Duodenal mucosa (tissue), 2 donors: ENCODE measurements around the gene RFPL4A.
"Not testable (repeated sequence)": the region's sequence is repeated elsewhere in the genome, so short reads cannot be mapped to it uniquely, and the experiment has no call there.

ENCODE experiments used
- H3K27ac ChIP-seq: one replicate; pipeline ENCODE4 v1.7.0; 2013; ENCODE audit warnings: low read depth, low read length
- H3K27me3 ChIP-seq, 2 donors: one replicate each; pipeline ENCODE4 v1.7.0; 2013; ENCODE audit warnings: low read length in 2 of 2, control low read depth in 1 of 2; ENCODE audit not compliant: insufficient read depth in 2 of 2, control insufficient read depth in 1 of 2
- H3K36me3 ChIP-seq, 2 donors: one replicate each; pipeline ENCODE4 v1.7.0; 2013; ENCODE audit warnings: low read length in 2 of 2, control low read depth in 1 of 2; ENCODE audit not compliant: insufficient read depth in 2 of 2, control insufficient read depth in 1 of 2
- H3K4me1 ChIP-seq, 2 donors: one replicate each; pipeline ENCODE4 v1.7.0; 2013; ENCODE audit warnings: low read length in 2 of 2, control low read depth in 1 of 2; ENCODE audit not compliant: insufficient read depth in 2 of 2, control insufficient read depth in 1 of 2
- H3K4me3 ChIP-seq, 2 donors: one replicate each; pipeline ENCODE4 v1.7.0; 2013; ENCODE audit warnings: low read length in 2 of 2, low read depth in 1 of 2
- H3K9ac ChIP-seq, 2 donors: one replicate each; pipeline ENCODE4 v1.7.0; 2013; ENCODE audit warnings: low read length in 2 of 2, low read depth in 1 of 2
- H3K9me3 ChIP-seq, 2 donors: one replicate each; pipeline ENCODE4 v1.7.0; 2013; ENCODE audit warnings: low read length in 2 of 2, control low read depth in 1 of 2; ENCODE audit not compliant: control insufficient read depth in 1 of 2

RFPL4A gene

DNA sequence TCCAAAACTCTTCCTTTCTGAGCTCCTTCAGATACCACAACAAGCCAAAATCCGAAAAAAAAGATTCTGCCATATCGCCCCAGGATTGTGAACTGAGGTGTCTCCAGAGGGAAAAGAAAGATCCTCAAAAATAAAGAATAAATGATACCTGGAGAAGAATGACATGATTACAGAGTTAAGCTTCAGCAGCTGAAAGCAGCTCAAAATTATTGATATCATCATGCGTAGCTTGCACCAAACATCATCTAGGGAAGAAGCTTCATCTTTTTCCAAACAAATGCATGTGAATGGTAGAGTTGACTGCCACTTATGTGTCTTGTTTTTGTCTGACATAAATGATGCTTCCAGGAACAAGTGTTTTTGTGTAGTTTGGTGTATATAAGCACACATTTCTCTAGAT, 20.6 kb upstream of the RFPL4A start, which contains the start of gene NLRP9:
Gene NLRP9, minus strand, starts transcription at position 101 of the 400 bp plus-strand sequence. Its CDS starts 28 bp downstream, at position 73.
- no peaks in the 10 kb centered on the region for H3K36me3 ChIP-seq
- H3K9me3 ChIP-seq, result no peaks in the 10 kb centered on the region
- no peaks in the 10 kb centered on the region for H3K4me1 ChIP-seq
- no peak within 1 kb of the TSS for H3K4me3 ChIP-seq
- no peak within 1 kb of the TSS for H3K27ac ChIP-seq
- H3K27me3 ChIP-seq, result no peaks in the 10 kb centered on the region
- H3K9ac ChIP-seq, result no peak within 1 kb of the TSS

DNA sequence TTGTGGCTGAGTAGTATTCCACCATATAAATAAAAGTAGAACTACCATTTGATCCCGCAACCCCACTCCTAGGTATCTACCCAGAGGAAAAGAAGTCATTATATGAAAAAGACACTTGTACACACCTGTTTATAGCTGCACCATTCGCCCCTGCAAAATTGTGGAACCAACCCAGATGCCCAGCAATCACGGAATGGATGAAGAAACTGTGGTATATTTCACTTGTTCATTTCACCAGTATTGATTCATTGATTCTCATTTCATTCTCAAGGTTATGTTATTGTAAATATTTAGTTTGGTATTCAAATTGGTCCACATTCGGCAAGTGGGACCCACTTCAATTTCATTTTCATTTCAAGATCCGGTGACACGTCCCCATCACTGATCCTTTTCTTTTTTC, 8.2 kb upstream of the RFPL4A start:
- Histone ChIP-seq H3K4me1 (peaks cover 0 to 6% of the 10 kb centered on the region in 2 donors), H3K27me3 (no peaks in the 10 kb centered on the region), H3K27ac (no peak overlapping the region), H3K9ac (no peak overlapping the region), H3K4me3 (no peak overlapping the region), H3K9me3 (no peaks in the 10 kb centered on the region), H3K36me3 (no peaks in the 10 kb centered on the region)

DNA sequence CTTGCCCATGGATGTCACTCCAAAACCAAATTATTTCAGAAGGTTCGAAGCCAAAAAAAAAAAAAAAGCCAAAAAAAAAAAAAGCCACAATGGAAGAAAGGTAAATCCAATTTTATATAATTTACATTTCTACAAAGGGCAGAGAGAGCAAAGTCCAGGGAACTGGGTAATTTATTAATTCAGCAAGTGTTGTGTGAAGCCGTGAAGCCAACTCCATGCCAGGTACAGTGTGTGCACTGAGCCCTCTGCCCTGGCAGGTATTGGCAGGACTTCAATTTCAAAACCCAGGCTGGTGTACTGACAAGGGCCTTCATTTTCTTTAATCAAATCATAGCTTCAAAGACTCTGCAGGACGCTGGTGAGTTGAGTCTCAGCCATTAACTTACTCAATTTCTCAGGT, 5.5 kb upstream of the RFPL4A start:
- Histone ChIP-seq H3K9ac (no peak overlapping the region), H3K4me3 (no peak overlapping the region), H3K36me3 (no peaks in the 10 kb centered on the region), H3K27ac (no peak overlapping the region), H3K27me3 (no peaks in the 10 kb centered on the region), H3K9me3 (no peaks in the 10 kb centered on the region), H3K4me1 (peaks cover 0 to 6% of the 10 kb centered on the region in 2 donors)

DNA sequence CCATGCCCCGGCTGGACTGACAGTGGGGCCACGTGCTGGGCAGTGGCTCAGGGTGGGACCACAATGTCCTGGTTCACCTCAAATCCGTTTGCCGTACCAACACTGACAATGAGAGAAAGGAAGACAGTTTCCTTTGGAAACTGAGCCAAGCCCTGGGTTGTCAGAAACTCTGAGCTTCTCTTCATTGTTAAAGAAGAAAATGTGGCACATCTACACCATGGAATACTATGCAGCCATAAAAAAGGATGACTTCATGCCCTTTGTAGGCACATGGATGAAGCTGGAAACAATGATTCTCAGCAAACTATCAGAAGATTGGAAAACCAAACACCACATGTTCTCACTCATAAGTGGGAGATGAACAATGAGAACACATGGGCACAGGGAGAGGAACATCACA, 2.1 kb upstream of the RFPL4A start:
- not testable (repeated sequence) for H3K4me1 ChIP-seq, H3K27ac ChIP-seq, H3K27me3 ChIP-seq, H3K4me3 ChIP-seq, H3K9ac ChIP-seq, H3K36me3 ChIP-seq, H3K9me3 ChIP-seq

DNA sequence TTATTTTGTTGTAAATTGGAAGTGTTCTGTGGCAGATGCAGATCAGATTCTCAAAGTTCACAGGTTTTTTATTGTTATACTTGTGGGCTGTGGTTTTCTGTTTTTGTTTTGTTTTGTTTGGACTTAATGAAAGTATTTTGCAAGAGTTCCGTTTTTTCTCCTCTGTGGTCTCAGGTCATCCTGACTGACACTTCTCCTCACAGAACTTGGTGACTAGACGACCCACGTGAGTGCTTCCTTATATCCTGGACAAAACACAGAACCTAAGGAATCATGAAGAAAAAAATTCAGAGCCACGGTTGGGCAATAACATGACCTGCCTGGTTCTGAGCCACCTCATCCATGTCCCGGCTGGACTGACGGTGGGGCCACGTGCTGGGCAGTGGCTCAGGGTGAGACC, 7.6 kb downstream of the RFPL4A start:
- Histone ChIP-seq H3K9me3 (no peaks in the 10 kb centered on the region), H3K9ac (no peak overlapping the region), H3K27ac (no peak overlapping the region), H3K4me1 (no peaks in the 10 kb centered on the region), H3K27me3 (peaks cover 0 to 4% of the 10 kb centered on the region in 2 donors), H3K36me3 (no peaks in the 10 kb centered on the region), H3K4me3 (no peak overlapping the region)

DNA sequence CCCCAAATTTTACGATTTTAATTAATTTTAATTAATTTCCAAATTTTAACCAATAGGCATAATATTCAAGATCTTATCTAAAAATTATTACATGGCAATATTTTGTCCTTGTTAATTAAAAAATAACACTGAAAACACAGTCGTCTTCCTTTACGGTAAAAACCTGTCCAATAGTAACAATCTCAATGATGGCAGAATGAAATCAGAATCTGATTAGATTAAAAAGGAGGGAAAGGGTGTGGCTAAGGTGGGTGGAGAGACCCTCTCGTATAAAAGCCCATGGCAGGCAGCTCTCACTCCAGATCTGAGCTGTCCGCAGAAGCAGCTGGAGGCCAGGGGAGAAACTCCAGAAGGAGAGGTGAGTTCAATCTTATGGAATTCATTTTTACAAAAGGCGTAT, 9.9 kb downstream of the RFPL4A start, which contains the start of gene RFPL4AL1:
Gene RFPL4AL1, plus strand, starts transcription at position 301 of the 400 bp plus-strand sequence. CDS start 2,687 bp downstream, outside the sequence.
- not testable (repeated sequence) for H3K9ac ChIP-seq, H3K4me3 ChIP-seq, H3K27me3 ChIP-seq, H3K4me1 ChIP-seq, H3K36me3 ChIP-seq, H3K9me3 ChIP-seq, H3K27ac ChIP-seq

DNA sequence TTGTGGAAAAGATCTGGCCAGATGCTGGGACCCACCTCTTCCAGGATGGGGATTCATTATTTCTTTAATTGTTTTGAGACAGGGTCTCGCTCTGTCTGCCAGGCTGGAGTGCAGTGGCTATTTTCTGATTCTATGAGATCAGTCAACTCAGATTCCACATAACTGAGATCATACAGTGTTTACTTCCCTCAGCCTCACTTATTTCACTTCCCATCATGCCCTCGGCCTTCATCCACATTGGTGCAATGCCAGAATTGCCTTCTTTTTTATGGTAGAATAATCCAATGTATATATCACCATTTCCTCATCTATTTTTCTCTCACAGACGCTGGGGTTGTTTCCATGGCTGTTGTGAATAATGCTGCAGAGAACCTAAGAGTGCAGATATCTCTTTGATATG, 10.7 kb downstream of the RFPL4A start:
- H3K9me3 ChIP-seq, H3K9ac ChIP-seq, H3K4me3 ChIP-seq, H3K4me1 ChIP-seq, H3K36me3 ChIP-seq, H3K27ac ChIP-seq, H3K27me3 ChIP-seq: not testable (repeated sequence)

DNA sequence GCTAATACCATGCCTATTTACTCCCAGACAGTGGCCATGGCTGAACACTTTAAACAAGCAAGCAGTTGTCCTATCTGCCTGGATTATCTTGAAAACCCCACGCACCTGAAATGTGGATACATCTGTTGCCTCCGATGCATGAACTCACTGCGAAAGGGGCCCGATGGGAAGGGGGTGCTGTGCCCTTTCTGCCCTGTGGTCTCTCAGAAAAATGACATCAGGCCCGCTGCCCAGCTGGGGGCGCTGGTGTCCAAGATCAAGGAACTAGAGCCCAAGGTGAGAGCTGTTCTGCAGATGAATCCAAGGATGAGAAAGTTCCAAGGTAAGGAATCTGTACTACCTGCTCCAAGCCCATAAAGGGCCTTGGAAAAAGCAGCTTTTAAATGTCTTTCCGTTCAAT, 18.6 kb downstream of the RFPL4A start:
- Histone ChIP-seq H3K4me1 (no peaks in the 10 kb centered on the region), H3K36me3 (no peaks in the 10 kb centered on the region), H3K4me3 (no peak overlapping the region), H3K9ac (no peak overlapping the region), H3K27ac (no peak overlapping the region), H3K27me3 (peaks cover 4 to 6% of the 10 kb centered on the region in 2 donors), H3K9me3 (no peaks in the 10 kb centered on the region)

DNA sequence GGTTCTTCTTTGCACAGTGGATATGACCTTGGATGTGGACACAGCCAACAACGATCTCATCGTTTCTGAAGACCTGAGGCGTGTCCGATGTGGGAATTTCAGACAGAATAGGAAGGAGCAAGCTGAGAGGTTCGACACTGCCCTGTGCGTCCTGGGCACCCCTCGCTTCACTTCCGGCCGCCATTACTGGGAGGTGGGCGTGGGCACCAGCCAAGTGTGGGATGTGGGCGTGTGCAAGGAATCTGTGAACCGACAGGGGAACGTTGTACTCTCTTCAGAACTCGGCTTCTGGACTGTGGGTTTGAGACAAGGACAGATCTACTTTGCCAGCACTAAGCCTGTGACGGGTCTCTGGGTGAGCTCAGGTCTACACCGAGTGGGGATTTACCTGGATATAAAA, 19.4 kb downstream of the RFPL4A start:
- Histone ChIP-seq H3K27me3 (peaks cover 4 to 6% of the 10 kb centered on the region in 2 donors), H3K4me1 (no peaks in the 10 kb centered on the region), H3K27ac (no peak overlapping the region), H3K4me3 (no peak overlapping the region), H3K9me3 (no peaks in the 10 kb centered on the region), H3K36me3 (no peaks in the 10 kb centered on the region), H3K9ac (no peak overlapping the region)

DNA sequence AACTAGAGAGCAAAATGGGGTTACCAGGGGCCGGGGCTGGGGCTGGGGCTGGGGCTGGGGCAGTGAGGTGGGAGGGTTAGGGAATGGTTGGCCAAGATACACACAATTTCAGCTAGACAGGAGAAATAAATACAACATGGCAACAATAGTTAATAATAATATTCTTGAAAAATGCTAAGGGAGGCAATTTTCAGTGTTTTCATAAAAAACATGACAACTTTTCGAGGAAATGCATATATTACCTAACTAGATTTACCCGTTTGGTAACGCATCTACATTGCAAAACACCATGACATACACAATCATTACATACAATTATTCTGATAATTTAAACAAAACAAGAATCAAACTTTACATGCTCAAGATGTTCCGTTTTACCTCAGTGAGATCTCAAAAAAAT, 22.2 kb downstream of the RFPL4A start:
- Histone ChIP-seq H3K36me3 (no peaks in the 10 kb centered on the region), H3K4me3 (no peak overlapping the region), H3K27ac (no peak overlapping the region), H3K4me1 (no peaks in the 10 kb centered on the region), H3K9ac (no peak overlapping the region), H3K9me3 (no peaks in the 10 kb centered on the region), H3K27me3 (peaks cover 4 to 6% of the 10 kb centered on the region in 2 donors)

DNA sequence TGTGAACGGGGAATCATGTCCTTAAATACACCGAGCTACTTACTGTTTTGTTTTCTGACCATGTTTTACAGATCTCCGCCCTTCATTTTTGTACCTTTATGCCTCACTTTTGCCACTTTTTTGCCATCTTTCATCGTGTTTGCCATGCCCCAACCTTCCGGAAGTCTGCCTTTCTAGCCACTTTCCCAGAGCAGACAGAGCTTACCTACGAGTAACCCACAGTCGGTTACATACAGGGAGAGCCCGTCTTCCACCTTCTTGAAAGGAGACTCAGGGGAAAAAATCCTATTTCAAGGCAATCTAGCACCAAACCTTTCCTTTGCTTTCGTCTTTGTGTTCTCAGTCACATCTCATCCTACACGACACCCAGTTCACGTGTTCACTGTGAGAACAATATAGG, 36.1 kb downstream of the RFPL4A start:
- no peak overlapping the region for H3K9ac ChIP-seq
- H3K27ac ChIP-seq, result no peak overlapping the region
- H3K4me3 ChIP-seq, result no peak overlapping the region
- H3K36me3 ChIP-seq, result no peaks in the 10 kb centered on the region
- no peaks in the 10 kb centered on the region for H3K27me3 ChIP-seq
- H3K4me1 ChIP-seq, result no peaks in the 10 kb centered on the region
- H3K9me3 ChIP-seq, result no peaks in the 10 kb centered on the region
